Mesendoderm (in vitro differentiated cells): ENCODE results near the gene EEF1AKMT4.

ENCODE experiments used
- DNase-seq: peaks from one replicate; pipeline ENCODE4 v3.0.0; 2013
- H2AK5ac ChIP-seq: 2 replicates; pipeline ENCODE4 v1.6.1; 2013; ENCODE audit warnings: low read length, inconsistent platforms
- H2BK120ac ChIP-seq: 2 replicates; pipeline ENCODE4 v1.6.1; 2013; ENCODE audit warnings: low read depth, mild to moderate bottlenecking, low read length, moderate library complexity, mixed read lengths
- H2BK15ac ChIP-seq: replicated peaks from 2 replicates; pipeline ENCODE4 v1.6.1; 2013; ENCODE audit warnings: low read depth, mild to moderate bottlenecking, moderate library complexity
- H2BK5ac ChIP-seq: 2 replicates; pipeline ENCODE4 v1.6.1; 2013; ENCODE audit warnings: low read length, inconsistent platforms
- H3K18ac ChIP-seq: 2 replicates; pipeline ENCODE4 v1.6.1; 2013; ENCODE audit warnings: mild to moderate bottlenecking, low read length, mixed read lengths
- H3K23ac ChIP-seq: one replicate; pipeline ENCODE4 v1.6.1; 2013; ENCODE audit warnings: low read length
- H3K27ac ChIP-seq: 2 replicates; pipeline ENCODE4 v1.5.1; 2013; ENCODE audit warnings: low read depth, mild to moderate bottlenecking, inconsistent platforms, low read length, moderate library complexity
- H3K27me3 ChIP-seq: 2 replicates; pipeline ENCODE4 v1.6.1; 2013; ENCODE audit warnings: low read length, control low read depth, mild to moderate bottlenecking, inconsistent platforms; ENCODE audit not compliant: insufficient read depth, poor library complexity
- H3K36me3 ChIP-seq: 2 replicates; pipeline ENCODE4 v1.6.1; 2013; ENCODE audit warnings: low read length, inconsistent platforms; ENCODE audit not compliant: control insufficient read depth, insufficient read depth
- H3K4ac ChIP-seq: one replicate; pipeline ENCODE4 v1.6.1; 2013; ENCODE audit warnings: low read depth, mild to moderate bottlenecking, low read length, moderate library complexity
- H3K4me1 ChIP-seq: 2 replicates; pipeline ENCODE4 v1.6.1; 2013; ENCODE audit warnings: low read depth, low read length, inconsistent platforms; ENCODE audit not compliant: control insufficient read depth
- H3K4me2 ChIP-seq: 2 replicates; pipeline ENCODE4 v1.6.1; 2013; ENCODE audit warnings: low read length
- H3K4me3 ChIP-seq: 2 replicates; pipeline ENCODE4 v1.5.1; 2013; ENCODE audit warnings: mild to moderate bottlenecking, low read length
- H3K56ac ChIP-seq: one replicate; pipeline ENCODE4 v1.6.1; 2013; ENCODE audit warnings: low read length
- H3K79me1 ChIP-seq: 2 replicates; pipeline ENCODE4 v1.6.1; 2013; ENCODE audit warnings: low read length, inconsistent platforms
- H3K79me2 ChIP-seq: 2 replicates; pipeline ENCODE4 v1.6.1; 2013; ENCODE audit warnings: mild to moderate bottlenecking, low read length; ENCODE audit not compliant: control insufficient read depth, insufficient read depth
- H3K9ac ChIP-seq: 2 replicates; pipeline ENCODE4 v1.6.1; 2013; ENCODE audit warnings: low read length, inconsistent platforms
- H4K5ac ChIP-seq: one replicate; pipeline ENCODE4 v1.6.1; 2013; ENCODE audit warnings: low read length
- H4K8ac ChIP-seq: one replicate; pipeline ENCODE4 v1.6.1; 2013; ENCODE audit warnings: low read depth, mild to moderate bottlenecking, control low read depth, low read length, moderate library complexity
- WGBS: extraction: QIAGEN DNeasy Blood & Tissue Kit; methylation state at CpG from one replicate; pipeline ENCODE4 v1.1.7; 2013; ENCODE audit warnings: low lambda C conversion rate, missing lambda C conversion rate; ENCODE audit not compliant: insufficient coverage; ENCODE audit errors: extremely low coverage; 5-methylcytosine and 5-hydroxymethylcytosine counted together

The EEF1AKMT4 gene

GRCh38 chr3:184284696-184285095 is 35.2 kb downstream of the EEF1AKMT4 start:
- Histone ChIP-seq H2BK15ac (no peak overlapping the region), H4K8ac (no peak overlapping the region), H3K4me3 (no peak overlapping the region), H4K5ac (no peak overlapping the region), H2AK5ac (no peak overlapping the region), H2BK5ac (no peak overlapping the region), H3K9ac (no peak overlapping the region), H3K79me1 (no peaks in the 10 kb centered on the region), H3K36me3 (no peaks in the 10 kb centered on the region), H3K4ac (no peak overlapping the region), H3K56ac (no peak overlapping the region), H3K27me3 (no peaks in the 10 kb centered on the region), H2BK120ac (no peak overlapping the region), H3K79me2 (no peaks in the 10 kb centered on the region), H3K18ac (no peak overlapping the region), H3K4me1 (no peaks in the 10 kb centered on the region), H3K23ac (no peak overlapping the region), H3K27ac (no peak overlapping the region), H3K4me2 (no peak overlapping the region)
- no CpG with 5 or more reads among the region's 4 CpGs for WGBS
- DNase-seq: peak; percentile 93

- no peak overlapping the region for H2BK15ac ChIP-seq
- H3K79me2 ChIP-seq: no peaks in the 10 kb centered on the region
- no peak overlapping the region for H3K27ac ChIP-seq
- no peak overlapping the region for H3K4me2 ChIP-seq
- no peaks in the 10 kb centered on the region for H3K79me1 ChIP-seq
- H3K27me3 ChIP-seq: no peaks in the 10 kb centered on the region
- H3K9ac ChIP-seq: no peak overlapping the region
- no peaks in the 10 kb centered on the region for H3K36me3 ChIP-seq
- WGBS: no CpG with 5 or more reads among the region's 10 CpGs
- H4K5ac ChIP-seq: no peak overlapping the region
- no peak overlapping the region for H3K4me3 ChIP-seq
- no peak overlapping the region for H3K4ac ChIP-seq
- H4K8ac ChIP-seq: no peak overlapping the region
- H3K56ac ChIP-seq: no peak overlapping the region
- H3K23ac ChIP-seq: no peak overlapping the region
- DNase-seq: peak; percentile 83
- no peaks in the 10 kb centered on the region for H3K4me1 ChIP-seq
- H2BK5ac ChIP-seq: no peak overlapping the region
- no peak overlapping the region for H2BK120ac ChIP-seq
- no peak overlapping the region for H2AK5ac ChIP-seq
- no peak overlapping the region for H3K18ac ChIP-seq
Measured at GRCh38 chr3:184289426-184289938, 40.0 kb downstream of the EEF1AKMT4 start.

GRCh38 chr3:184290331-184290730 is 40.9 kb downstream of the EEF1AKMT4 start:
- DNase-seq: no peak
- Histone ChIP-seq H4K8ac (no peak overlapping the region), H3K23ac (no peak overlapping the region), H2BK120ac (no peak overlapping the region), H3K4ac (no peak overlapping the region), H4K5ac (no peak overlapping the region), H3K79me1 (no peaks in the 10 kb centered on the region), H3K36me3 (no peaks in the 10 kb centered on the region), H3K4me3 (no peak overlapping the region), H3K4me2 (no peak overlapping the region), H3K27me3 (no peaks in the 10 kb centered on the region), H2BK15ac (no peak overlapping the region), H3K79me2 (no peaks in the 10 kb centered on the region), H2BK5ac (no peak overlapping the region), H2AK5ac (no peak overlapping the region), H3K56ac (no peak overlapping the region), H3K27ac (no peak overlapping the region), H3K9ac (no peak overlapping the region), H3K18ac (no peak overlapping the region), H3K4me1 (no peaks in the 10 kb centered on the region)
- WGBS: no CpG with 5 or more reads among the region's 10 CpGs

- no peak overlapping the region for H2BK120ac ChIP-seq
- no peak overlapping the region for H2BK15ac ChIP-seq
- DNase-seq: no peak
- H3K79me2 ChIP-seq: no peaks in the 10 kb centered on the region
- no peaks in the 10 kb centered on the region for H3K27me3 ChIP-seq
- H3K23ac ChIP-seq: no peak overlapping the region
- no peaks in the 10 kb centered on the region for H3K79me1 ChIP-seq
- H3K9ac ChIP-seq: no peak overlapping the region
- no peak overlapping the region for H3K27ac ChIP-seq
- no peak overlapping the region for H2AK5ac ChIP-seq
- no peak overlapping the region for H3K4ac ChIP-seq
- no peaks in the 10 kb centered on the region for H3K36me3 ChIP-seq
- H3K4me3 ChIP-seq: no peak overlapping the region
- H3K18ac ChIP-seq: no peak overlapping the region
- no peaks in the 10 kb centered on the region for H3K4me1 ChIP-seq
- H4K8ac ChIP-seq: no peak overlapping the region
- no CpG with 5 or more reads among the region's 22 CpGs for WGBS
- H3K56ac ChIP-seq: no peak overlapping the region
- no peak overlapping the region for H4K5ac ChIP-seq
- H2BK5ac ChIP-seq: no peak overlapping the region
- H3K4me2 ChIP-seq: no peak overlapping the region
Measured at GRCh38 chr3:184291044-184291737, 41.7 kb downstream of the EEF1AKMT4 start.

- Histone ChIP-seq H4K5ac (no peak overlapping the region), H3K23ac (no peak overlapping the region), H3K56ac (no peak overlapping the region), H3K36me3 (no peaks in the 10 kb centered on the region), H2BK15ac (no peak overlapping the region), H3K27me3 (no peaks in the 10 kb centered on the region), H3K79me1 (no peaks in the 10 kb centered on the region), H3K79me2 (no peaks in the 10 kb centered on the region), H3K4me3 (no peak overlapping the region), H3K4ac (no peak overlapping the region), H2BK5ac (no peak overlapping the region), H3K4me1 (no peaks in the 10 kb centered on the region), H2BK120ac (no peak overlapping the region), H4K8ac (no peak overlapping the region), H3K18ac (no peak overlapping the region), H3K27ac (no peak overlapping the region), H2AK5ac (no peak overlapping the region), H3K9ac (no peak overlapping the region), H3K4me2 (no peak overlapping the region)
- no peak for DNase-seq
- WGBS: no CpG with 5 or more reads among the region's 21 CpGs
Measured at GRCh38 chr3:184291738-184292445, 42.4 kb downstream of the EEF1AKMT4 start.
